Activated CD4-positive, alpha-beta T cell treated with anti-CD3 and anti-CD28 coated beads for 36 hours (primary cell): ENCODE data around the gene TRIM39. TPM values are rescaled to one million over a fixed set of nuclear protein-coding genes. Genes with fewer than 3 reads are reported as not detected.

ENCODE experiments used
- ATAC-seq: fragments of 200-7000 bp; cut with Tn5 transposase; one replicate; pipeline ENCODE4 v1.10.0; 2021; ENCODE audit warnings: mild to moderate bottlenecking, moderate library complexity
- CTCF ChIA-PET: fragments of 350-600 bp; sonication (Branson Sonifier 250); formaldehyde crosslinking; loops from one replicate; lab custom pipeline; 2021; ENCODE audit warnings: antibody characterized with exemption; lab: Charles Lee
- POLR2A ChIA-PET: fragments of 350-600 bp; sonication (Branson Sonifier 250); formaldehyde crosslinking; loops from one replicate; lab custom pipeline; 2021; ENCODE audit warnings: antibody characterized with exemption, inconsistent platforms; lab: Charles Lee
- DNase-seq: peaks from one replicate; pipeline ENCODE4 v3.0.0-alpha.2; 2020
- H3K27ac Mint-ChIP-seq: one replicate; pipeline ENCODE4 v1.8.0; 2021; ENCODE audit warnings: mixed read lengths
- H3K27me3 Mint-ChIP-seq: one replicate; pipeline ENCODE4 v1.8.0; 2021; ENCODE audit warnings: mixed read lengths
- H3K36me3 Mint-ChIP-seq: one replicate; pipeline ENCODE4 v1.8.0; 2021; ENCODE audit warnings: low read depth, mixed read lengths
- H3K4me1 Mint-ChIP-seq: one replicate; pipeline ENCODE4 v1.8.0; 2021; ENCODE audit warnings: mixed read lengths
- H3K4me3 Mint-ChIP-seq: one replicate; pipeline ENCODE4 v1.8.0; 2021; ENCODE audit warnings: mild to moderate bottlenecking, moderate library complexity, mixed read lengths
- H3K9me3 Mint-ChIP-seq: one replicate; pipeline ENCODE4 v1.8.0; 2021; ENCODE audit warnings: low read depth, mixed read lengths
- intact Hi-C, 2 experiments: fragments of 100-400 bp; cut with DNase I in 1 of 2; cut with micrococcal nuclease in 1 of 2; formaldehyde crosslinking; loops; one replicate each; pipeline versions ENCODE4 v1.14.2 to v1.15.1; 2022 to 2024; cut with DNase I, micrococcal nuclease
- total RNA-seq, 2 experiments: library from RNA; stranded (reverse); gene quantifications; one replicate each; pipeline ENCODE4 v1.2.3, GENCODE V29; 2021

The TRIM39 gene
- total RNA-seq, 2 experiments from 2014 or later = 16.5 to 17.5 TPM

DNA sequence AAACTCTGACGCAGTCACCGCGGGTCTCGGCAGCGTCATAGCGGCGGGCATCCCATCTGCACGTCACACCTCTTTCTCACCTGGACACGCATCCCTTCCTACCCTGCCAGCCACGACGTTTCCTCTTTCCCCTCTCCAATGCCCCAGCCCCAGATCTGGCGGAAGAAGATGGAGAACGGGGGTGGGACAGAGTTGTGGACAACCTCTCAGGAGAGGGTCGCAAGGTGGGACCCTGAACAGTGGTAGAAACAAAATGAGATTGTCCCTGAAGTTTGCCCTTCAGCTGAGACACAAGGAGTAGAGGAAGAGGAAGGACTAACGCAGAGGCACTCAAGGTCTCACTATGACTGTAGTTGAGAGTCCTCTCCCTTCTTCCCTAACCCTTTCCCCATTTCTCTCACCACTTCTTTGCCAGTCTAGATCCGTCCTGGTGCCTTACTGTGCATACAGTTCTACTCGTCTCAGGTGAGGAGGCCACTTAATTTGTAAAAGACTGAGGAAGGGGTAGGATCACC lies 562 bp downstream of the TRIM39 start:
- Mint-ChIP-seq H3K27ac (peak overlapping the region; percentile 91), H3K4me3 (peak overlapping the region; percentile 86), H3K4me1 (peaks cover 48% of the 10 kb centered on the region), H3K27me3 (no peaks in the 10 kb centered on the region), H3K9me3 (no peaks in the 10 kb centered on the region), H3K36me3 (peaks cover 47% of the 10 kb centered on the region)
- CTCF ChIA-PET = interaction anchor here (0.6 to 1.0 kb wide), 3 partner anchors 13 to 32 kb away, joined by 3 read pairs; no protein-coding TSS in a partner anchor
- POLR2A ChIA-PET = interaction anchor here (0.9 kb wide), 1 partner anchor 230 kb away, joined by 3 read pairs; the partner anchor contains the start of gene PRR3
- intact Hi-C loops = loop anchor here (1.0 to 10.0 kb wide), 10 partner anchors 225 to 1478 kb away; partner anchors contain the start of genes CCHCR1 (in 1 of the 2), GNL1 (in 1 of the 2), HLA-F (in 1 of the 2) and LSM2 (in 1 of the 2)
- DNase-seq (no peak), ATAC-seq (no peak)

DNA sequence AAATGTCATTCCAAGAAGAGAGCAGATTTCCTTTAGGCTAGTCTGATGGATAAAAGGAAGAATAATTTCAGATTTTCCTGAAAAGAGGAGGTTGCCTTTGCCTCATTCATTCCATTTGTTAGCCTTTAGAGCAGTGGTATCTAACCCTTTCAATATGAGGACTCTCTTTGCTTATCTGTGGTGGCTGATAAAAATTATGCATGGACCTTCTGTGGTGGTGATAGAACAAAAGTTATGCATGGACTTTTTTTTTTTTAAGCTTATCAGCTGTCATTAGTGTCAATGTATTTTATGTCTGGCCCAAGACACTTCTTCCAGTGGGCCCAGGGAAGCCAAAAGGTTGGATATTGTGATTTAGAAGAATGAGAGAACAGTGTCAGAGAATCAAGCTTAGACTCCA lies 1.7 kb downstream of the TRIM39 start:
- intact Hi-C loops = loop anchor here (5.0 to 10.0 kb wide), 8 partner anchors 226 to 1476 kb away; partner anchors contain the start of genes CCHCR1 (in 1 of the 2), HLA-F (in 1 of the 2), LSM2 (in 1 of the 2) and MRPS18B (in 1 of the 2)
- H3K36me3 Mint-ChIP-seq = peaks cover 41% of the 10 kb centered on the region
- no peaks in the 10 kb centered on the region for H3K27me3 Mint-ChIP-seq
- peak overlapping the region; percentile 44 for H3K27ac Mint-ChIP-seq
- H3K9me3 Mint-ChIP-seq = no peaks in the 10 kb centered on the region
- ATAC-seq (no peak), DNase-seq (no peak)
- POLR2A ChIA-PET = interaction anchor here (1.4 kb wide), 1 partner anchor 12 kb away, joined by 3 read pairs; no protein-coding TSS in a partner anchor
- peaks cover 38% of the 10 kb centered on the region for H3K4me1 Mint-ChIP-seq
- CTCF ChIA-PET = interaction anchor here (0.7 to 0.9 kb wide), 2 partner anchors 82 to 1042 kb away, joined by 3 read pairs; no protein-coding TSS in a partner anchor
- no peak overlapping the region for H3K4me3 Mint-ChIP-seq

DNA sequence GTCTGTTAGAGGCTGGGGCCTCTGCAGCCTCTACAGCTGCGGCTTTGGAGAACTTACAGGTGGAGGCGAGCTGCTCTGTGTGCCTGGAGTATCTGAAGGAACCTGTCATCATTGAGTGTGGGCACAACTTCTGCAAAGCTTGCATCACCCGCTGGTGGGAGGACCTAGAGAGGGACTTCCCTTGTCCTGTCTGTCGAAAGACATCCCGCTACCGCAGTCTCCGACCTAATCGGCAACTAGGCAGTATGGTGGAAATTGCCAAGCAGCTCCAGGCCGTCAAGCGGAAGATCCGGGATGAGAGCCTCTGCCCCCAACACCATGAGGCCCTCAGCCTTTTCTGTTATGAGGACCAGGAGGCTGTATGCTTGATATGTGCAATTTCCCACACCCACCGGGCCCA lies 2.6 kb downstream of the TRIM39 start:
- Mint-ChIP-seq H3K27ac (peak overlapping the region; percentile 6), H3K36me3 (peaks cover 41% of the 10 kb centered on the region), H3K9me3 (no peaks in the 10 kb centered on the region), H3K4me3 (peak overlapping the region; percentile 2), H3K27me3 (no peaks in the 10 kb centered on the region), H3K4me1 (peaks cover 29% of the 10 kb centered on the region)
- DNase-seq (peak; percentile 37), ATAC-seq (no peak)
- ChIA-PET POLR2A (interaction anchor here (0.7 to 1.4 kb wide), 2 partner anchors 11 to 492 kb away, joined by 3 read pairs; no protein-coding TSS in a partner anchor), CTCF (no interaction called here)
- intact Hi-C loops = loop anchor here (5.0 to 10.0 kb wide), 8 partner anchors 227 to 1475 kb away; partner anchors contain the start of genes CCHCR1 (in 1 of the 2), HLA-F (in 1 of the 2), LSM2 (in 1 of the 2) and MRPS18B (in 1 of the 2)

DNA sequence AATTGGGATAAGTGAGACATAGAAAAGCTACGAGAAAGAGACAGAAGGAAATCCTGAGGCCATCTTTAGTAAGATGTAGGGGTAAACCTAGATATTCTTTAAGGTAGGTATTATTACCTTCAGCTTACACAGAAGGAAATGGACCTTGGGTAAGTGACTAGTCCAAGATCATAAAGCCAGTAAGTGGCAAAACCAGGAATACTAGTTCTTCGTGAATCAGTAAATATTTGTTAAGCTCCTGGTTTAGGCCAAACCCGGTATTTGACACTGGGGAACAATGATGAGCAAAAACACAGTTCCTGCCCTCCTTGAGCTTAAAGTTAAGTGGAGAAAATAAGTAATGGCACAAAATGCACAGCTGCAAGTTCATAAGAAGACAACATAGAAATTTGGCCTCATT lies 5.3 kb downstream of the TRIM39 start:
- no peak for DNase-seq
- intact Hi-C loops = no loop called here
- Mint-ChIP-seq H3K36me3 (peaks cover 45% of the 10 kb centered on the region), H3K9me3 (no peaks in the 10 kb centered on the region), H3K27ac (no peak overlapping the region), H3K27me3 (no peaks in the 10 kb centered on the region), H3K4me3 (no peak overlapping the region), H3K4me1 (peaks cover 16% of the 10 kb centered on the region)
- no peak for ATAC-seq
- ChIA-PET POLR2A (no interaction called here), CTCF (interaction anchor here (0.5 to 0.8 kb wide), 2 partner anchors 33 to 228 kb away, joined by 3 to 4 read pairs; no protein-coding TSS in a partner anchor)

DNA sequence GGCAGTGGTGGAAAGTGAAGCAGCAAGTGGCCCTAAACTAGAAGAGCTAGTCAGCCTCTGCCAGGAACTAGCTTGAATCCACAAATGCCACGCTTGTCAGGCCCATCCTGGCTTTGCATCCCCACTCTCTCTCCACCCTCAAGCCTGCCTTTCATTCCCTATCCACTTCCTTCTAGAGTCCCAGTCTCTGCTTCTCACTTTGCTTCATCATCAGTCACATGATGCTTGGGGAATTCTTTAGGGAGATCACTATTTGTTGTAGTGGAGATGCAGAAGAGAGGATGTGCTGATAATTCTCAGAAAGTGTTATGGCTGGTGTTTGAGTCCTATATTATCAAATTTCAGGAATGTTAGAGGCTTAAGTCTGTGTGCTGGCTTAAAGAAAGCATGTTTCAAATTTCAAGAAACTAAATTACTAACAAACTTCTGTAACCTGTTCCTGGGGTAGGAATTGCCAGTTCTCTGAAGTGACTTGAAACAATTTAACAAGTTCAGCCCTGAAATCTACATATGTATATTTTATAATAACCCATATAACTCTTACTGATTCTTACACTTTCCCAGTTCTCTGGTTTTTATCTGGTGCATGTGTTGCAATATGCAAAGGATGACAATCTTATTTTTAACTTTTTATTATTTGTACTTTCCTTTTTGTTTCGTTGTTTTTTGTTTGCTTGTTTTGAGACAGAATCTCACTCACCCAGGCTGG lies 7.5 kb downstream of the TRIM39 start:
- H3K4me1 Mint-ChIP-seq = no peaks in the 10 kb centered on the region
- peaks cover 43% of the 10 kb centered on the region for H3K36me3 Mint-ChIP-seq
- H3K9me3 Mint-ChIP-seq = no peaks in the 10 kb centered on the region
- CTCF ChIA-PET = no interaction called here
- no peaks in the 10 kb centered on the region for H3K27me3 Mint-ChIP-seq
- H3K27ac Mint-ChIP-seq = no peak overlapping the region
- no peak overlapping the region for H3K4me3 Mint-ChIP-seq
- intact Hi-C loops = no loop called here
- no peak for ATAC-seq
- DNase-seq = no peak
- POLR2A ChIA-PET = no interaction called here

DNA sequence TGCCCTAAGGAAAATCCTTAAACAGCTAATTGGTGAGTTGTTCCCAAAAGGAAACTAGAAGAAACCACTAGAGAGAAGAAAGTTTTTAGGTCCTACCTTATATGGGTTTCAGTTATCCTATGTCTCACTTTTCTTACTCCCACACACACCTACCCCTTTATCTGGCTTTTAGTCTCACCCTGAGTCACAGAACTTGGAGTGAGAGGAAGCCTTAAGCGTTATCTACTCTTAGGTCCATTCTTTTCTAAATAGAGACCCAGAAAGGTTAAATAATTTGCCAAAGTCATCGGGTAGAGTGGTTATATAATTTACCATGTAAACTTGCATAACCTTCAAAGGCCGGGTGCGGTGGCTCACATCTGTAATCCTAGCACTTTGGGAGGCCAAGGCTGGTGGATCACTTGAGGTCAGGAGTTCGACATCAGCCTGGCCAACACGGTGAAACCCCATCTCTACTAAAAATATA lies 13.9 kb downstream of the TRIM39 start:
- H3K4me3 Mint-ChIP-seq = no peak overlapping the region
- ChIA-PET POLR2A (interaction anchor here (1.3 to 2.0 kb wide), 2 partner anchors 12 to 15 kb away, joined by 3 to 6 read pairs; no protein-coding TSS in a partner anchor), CTCF (interaction anchor here (0.7 kb wide), 1 partner anchor 14 kb away, joined by 3 read pairs; the partner anchor contains the start of gene TRIM39)
- peaks cover 20% of the 10 kb centered on the region for H3K4me1 Mint-ChIP-seq
- DNase-seq = no peak
- H3K9me3 Mint-ChIP-seq = no peaks in the 10 kb centered on the region
- H3K27me3 Mint-ChIP-seq = no peaks in the 10 kb centered on the region
- intact Hi-C loops = loop anchor here in 1 of 2 experiments (10.0 kb wide), 1 partner anchor 1234 kb away; the partner anchor contains the start of genes LTA and TNF
- no peak overlapping the region for H3K27ac Mint-ChIP-seq
- H3K36me3 Mint-ChIP-seq = peaks cover 52% of the 10 kb centered on the region
- ATAC-seq = peak; percentile 11

DNA sequence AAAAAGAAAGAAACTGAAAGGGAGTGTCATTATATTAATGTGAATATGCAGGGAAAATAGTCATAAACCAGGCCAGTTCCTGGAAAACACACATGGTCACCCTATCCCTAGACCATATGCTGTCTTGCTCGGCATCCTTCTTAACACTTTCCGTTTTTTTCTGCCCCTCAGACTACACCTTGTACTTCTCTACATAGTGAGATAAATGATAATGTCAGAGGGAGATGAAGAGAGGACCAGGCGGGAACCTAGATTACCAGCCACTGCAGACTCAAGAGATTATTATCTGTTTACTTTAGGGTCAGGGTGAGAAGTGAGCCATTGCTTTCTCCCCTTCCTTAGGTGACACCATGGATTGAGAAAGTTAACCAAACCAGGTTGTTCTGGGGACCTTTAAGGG lies 14.5 kb downstream of the TRIM39 start:
- Mint-ChIP-seq H3K27ac (no peak overlapping the region), H3K36me3 (peaks cover 50% of the 10 kb centered on the region), H3K4me3 (no peak overlapping the region), H3K4me1 (peaks cover 26% of the 10 kb centered on the region), H3K27me3 (no peaks in the 10 kb centered on the region), H3K9me3 (no peaks in the 10 kb centered on the region)
- ChIA-PET POLR2A (interaction anchor here (2.0 kb wide), 1 partner anchor 15 kb away, joined by 6 read pairs; no protein-coding TSS in a partner anchor), CTCF (interaction anchor here (1.1 kb wide), 1 partner anchor 15 kb away, joined by 3 read pairs; no protein-coding TSS in a partner anchor)
- intact Hi-C loops = loop anchor here in 1 of 2 experiments (10.0 kb wide), 1 partner anchor 1234 kb away; the partner anchor contains the start of genes LTA and TNF
- DNase-seq = no peak
- ATAC-seq = no peak

DNA sequence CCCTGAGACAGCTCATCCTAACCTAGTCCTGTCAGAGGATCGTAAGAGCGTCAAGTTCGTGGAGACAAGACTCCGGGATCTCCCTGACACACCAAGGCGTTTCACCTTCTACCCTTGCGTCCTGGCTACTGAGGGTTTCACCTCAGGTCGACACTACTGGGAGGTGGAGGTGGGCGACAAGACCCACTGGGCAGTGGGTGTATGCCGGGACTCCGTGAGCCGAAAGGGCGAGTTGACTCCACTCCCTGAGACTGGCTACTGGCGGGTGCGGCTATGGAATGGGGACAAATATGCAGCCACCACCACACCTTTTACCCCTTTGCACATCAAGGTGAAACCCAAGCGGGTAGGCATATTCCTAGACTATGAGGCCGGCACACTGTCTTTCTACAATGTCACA lies 15.0 kb downstream of the TRIM39 start:
- no peak overlapping the region for H3K27ac Mint-ChIP-seq
- peaks cover 27% of the 10 kb centered on the region for H3K4me1 Mint-ChIP-seq
- H3K36me3 Mint-ChIP-seq = peaks cover 49% of the 10 kb centered on the region
- no peaks in the 10 kb centered on the region for H3K27me3 Mint-ChIP-seq
- no peak for DNase-seq
- CTCF ChIA-PET = interaction anchor here (1.1 kb wide), 1 partner anchor 15 kb away, joined by 3 read pairs; no protein-coding TSS in a partner anchor
- no peak for ATAC-seq
- POLR2A ChIA-PET = interaction anchor here (2.0 kb wide), 1 partner anchor 16 kb away, joined by 6 read pairs; no protein-coding TSS in a partner anchor
- H3K9me3 Mint-ChIP-seq = no peaks in the 10 kb centered on the region
- no peak overlapping the region for H3K4me3 Mint-ChIP-seq
- intact Hi-C loops = loop anchor here in 1 of 2 experiments (10.0 kb wide), 1 partner anchor 1233 kb away; the partner anchor contains the start of genes LTA and TNF

DNA sequence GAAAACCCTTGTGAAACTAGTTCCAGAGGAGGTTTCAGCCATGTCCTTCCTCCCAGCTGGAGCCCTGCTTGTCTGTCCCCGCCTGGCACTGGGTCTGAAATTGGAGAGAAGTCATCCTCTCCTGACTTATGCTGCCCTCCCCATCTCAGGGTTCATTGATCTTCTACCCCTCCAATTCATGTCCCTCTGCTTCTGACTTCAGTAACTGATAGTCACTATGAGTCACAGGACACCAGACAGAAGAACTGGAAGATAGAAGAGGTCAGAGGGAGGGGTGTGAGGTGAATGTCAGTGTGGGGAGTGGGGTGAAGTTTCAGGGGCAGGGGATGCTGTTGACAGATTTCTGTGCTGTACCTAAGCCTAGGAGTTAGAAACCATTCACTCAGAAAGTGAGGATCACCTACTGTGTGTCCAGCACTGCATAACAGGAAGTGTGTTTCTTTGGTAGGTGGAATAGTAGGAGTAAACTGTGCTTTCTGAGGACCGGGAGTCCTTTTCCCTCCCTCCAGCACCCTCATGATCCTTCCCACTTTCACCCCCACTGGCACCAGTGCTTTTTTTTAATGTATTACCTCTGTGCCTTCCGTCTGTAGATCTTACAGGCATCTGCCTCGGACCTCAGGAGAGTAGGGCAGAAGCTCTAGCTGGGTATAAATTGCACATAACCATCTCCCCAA lies 17.6 kb downstream of the TRIM39 start:
- no peaks in the 10 kb centered on the region for H3K9me3 Mint-ChIP-seq
- ATAC-seq (peak; percentile 8), DNase-seq (no peak)
- ChIA-PET POLR2A (no interaction called here), CTCF (no interaction called here)
- H3K4me1 Mint-ChIP-seq = peaks cover 37% of the 10 kb centered on the region
- peaks cover 2% of the 10 kb centered on the region for H3K27me3 Mint-ChIP-seq
- peak overlapping the region; percentile 56 for H3K27ac Mint-ChIP-seq
- peak overlapping the region; percentile 85 for H3K4me3 Mint-ChIP-seq
- peaks cover 48% of the 10 kb centered on the region for H3K36me3 Mint-ChIP-seq
- intact Hi-C loops = loop anchor here in 1 of 2 experiments (2.0 to 10.0 kb wide), 3 partner anchors 212 to 1230 kb away; partner anchors contain the start of genes GNL1, LTA, PRR3 and TNF
